Limb (tissue), 2 donors: ENCODE data around the gene CCDC102B.
A peak's percentile ranks its signal among the peaks of the same experiment; 100 is the strongest.
"Not testable (repeated sequence)": the region's sequence is repeated elsewhere in the genome, so short reads cannot be mapped to it uniquely, and the experiment has no call there.

Experiments used
- DNase-seq, 2 donors: peaks; one replicate each; pipeline ENCODE4 v3.0.0-alpha.2; 2016; ENCODE audit errors: extremely low spot score in 2 of 2

CCDC102B gene

DNA sequence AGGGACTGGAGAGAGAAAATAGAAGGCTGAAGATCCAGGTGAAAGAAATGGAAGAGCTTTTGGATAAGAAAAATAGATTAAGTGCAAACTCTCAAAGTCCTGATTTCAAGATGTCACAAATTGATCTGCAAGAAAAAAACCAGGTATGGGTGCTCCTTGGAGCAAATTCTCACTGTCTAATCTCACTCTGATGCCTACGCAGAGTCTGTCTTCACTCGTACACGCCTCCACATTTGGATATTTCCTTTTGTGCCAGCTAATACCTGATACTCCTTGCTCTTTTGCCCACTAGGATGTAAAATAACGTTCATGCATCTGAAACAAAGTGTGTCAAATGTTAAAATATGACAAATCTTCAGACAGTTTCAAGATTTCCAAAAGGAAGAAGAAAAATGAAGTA lies 99.4 kb downstream of the CCDC102B start:
- DNase-seq = no peak

DNA sequence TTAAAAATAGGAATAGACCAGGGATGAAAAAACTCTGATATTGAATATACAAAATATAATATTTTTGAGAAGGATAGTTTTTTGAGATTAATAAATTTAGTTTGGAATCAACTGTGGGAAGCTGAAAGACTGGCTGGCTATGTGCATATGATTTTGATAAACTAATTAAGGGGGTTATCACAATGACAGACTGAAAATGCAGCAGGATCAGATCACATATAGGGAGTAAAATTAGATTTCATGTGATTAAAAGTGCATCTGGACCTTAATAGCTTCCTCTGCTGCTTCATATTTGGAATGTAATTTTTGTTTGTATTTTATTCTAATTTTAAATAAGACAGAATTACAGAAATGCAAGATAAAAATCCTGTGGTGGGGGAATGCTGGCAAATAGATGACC lies 111.7 kb downstream of the CCDC102B start:
- no peak for DNase-seq

DNA sequence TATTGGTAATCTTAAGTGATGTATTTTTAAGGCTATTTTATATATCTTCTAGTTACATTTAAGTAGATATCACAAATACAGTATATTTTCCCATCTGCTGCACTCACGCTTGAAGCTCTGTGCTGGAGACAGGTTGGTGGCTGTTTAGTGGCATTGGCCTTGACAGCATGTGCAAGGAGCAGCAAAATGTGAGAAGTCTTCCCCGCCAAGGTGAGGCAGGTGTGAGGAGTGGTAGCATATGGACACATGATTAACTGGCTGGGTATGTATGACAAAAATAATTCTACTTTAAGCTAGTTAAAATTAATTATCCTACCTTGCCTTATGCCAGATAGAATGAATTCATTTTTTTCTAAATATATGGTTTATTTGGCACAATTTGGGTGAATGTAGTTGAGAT lies 117.2 kb downstream of the CCDC102B start:
- DNase-seq = no peak

DNA sequence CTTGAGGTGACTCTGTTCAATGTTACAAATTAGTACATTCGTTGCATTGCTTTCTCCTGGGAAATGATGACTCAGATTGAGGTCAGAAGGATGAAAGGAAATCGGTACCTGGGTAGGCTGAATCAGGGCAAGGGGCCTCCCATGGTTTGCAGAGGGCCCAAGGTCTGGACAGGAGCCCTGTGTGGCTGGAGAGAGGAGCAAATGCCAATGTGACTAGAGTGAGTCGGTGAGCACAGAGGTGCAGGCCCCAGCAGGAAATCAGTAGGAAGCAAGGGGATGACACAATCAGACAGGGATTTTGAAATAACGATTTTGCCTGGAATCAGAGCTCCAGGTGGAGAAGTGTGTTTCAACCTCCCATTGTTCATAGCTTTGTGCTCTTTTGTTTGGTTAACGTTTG lies 118.9 kb downstream of the CCDC102B start:
- DNase-seq = no peak

DNA sequence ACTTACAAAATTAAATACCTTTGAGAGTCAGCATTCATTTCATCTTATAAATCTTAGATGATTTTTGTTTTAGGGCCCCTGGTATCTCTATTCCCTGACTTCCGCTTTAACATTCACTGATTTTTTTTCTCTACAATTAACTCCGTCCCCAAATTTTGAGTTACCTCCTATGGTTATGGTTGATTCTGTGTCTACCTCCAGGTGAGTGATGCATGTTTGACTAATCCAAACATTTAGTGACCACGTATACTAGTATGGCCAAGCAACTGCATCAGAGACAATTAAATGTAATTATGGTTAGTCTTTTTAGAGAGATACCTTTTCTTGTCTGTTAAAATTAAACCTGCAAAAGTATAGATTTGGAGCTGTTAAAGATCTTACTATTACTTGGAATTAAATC lies 120.3 kb downstream of the CCDC102B start:
- no peak for DNase-seq

DNA sequence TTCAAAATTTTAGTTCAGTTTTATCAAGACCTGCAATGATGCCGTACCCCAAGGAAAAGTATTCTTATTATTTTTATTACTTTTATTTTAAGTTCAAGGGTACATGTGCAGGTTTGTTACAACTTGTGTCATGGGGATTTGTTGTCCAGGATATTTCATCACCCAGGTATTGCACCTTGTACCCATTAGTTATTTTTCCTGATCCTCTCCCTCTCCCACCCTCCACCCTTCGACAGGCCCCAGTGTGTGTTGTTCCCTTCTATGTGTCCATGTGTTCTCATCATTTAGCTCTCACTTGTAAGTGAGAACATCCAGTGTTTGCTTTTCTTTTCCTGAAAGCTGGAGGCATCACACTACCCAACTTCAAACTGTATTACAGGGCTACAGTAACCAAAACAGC lies 122.0 kb downstream of the CCDC102B start:
- DNase-seq = no peak

DNA sequence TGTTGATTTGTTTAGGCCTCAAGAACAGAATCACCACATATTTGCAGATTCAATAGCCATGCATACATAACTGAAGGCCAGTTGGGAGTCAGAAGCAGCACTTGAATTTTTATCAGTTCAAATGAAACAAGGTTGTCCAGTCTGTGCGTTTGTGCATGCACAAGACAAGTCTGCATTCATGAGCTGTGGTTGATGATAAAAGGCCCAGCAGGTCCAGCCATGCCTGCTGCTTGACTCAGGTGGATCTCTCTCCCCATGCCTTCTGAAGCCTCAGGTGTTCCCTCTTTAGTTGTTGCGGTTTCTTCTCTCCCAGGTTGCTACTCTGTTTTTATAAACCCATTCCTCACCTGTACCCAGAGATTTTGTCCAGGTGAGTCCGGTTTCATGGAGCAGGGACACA lies 124.5 kb downstream of the CCDC102B start:
- DNase-seq = no peak

DNA sequence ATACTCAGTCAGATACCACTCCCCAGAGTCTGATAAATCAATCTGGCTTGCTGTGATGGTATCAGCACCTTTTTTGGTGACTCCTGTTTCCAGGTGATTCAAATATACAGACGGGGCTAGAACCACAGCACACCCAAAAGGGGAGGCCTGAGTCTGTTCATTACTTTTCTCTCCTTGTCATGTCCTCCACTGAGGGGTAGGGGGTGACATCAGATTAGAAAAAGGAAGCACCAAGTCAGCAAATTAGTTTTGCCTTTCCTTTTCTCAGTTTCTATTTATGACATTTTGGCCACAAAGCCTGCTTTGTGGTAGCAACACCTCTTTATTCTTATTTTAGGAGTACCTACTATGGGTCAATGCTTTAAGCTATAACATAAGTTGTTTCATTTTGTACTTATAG lies 127.4 kb downstream of the CCDC102B start:
- DNase-seq = peak in 1 of 2 donors; percentile 26

DNA sequence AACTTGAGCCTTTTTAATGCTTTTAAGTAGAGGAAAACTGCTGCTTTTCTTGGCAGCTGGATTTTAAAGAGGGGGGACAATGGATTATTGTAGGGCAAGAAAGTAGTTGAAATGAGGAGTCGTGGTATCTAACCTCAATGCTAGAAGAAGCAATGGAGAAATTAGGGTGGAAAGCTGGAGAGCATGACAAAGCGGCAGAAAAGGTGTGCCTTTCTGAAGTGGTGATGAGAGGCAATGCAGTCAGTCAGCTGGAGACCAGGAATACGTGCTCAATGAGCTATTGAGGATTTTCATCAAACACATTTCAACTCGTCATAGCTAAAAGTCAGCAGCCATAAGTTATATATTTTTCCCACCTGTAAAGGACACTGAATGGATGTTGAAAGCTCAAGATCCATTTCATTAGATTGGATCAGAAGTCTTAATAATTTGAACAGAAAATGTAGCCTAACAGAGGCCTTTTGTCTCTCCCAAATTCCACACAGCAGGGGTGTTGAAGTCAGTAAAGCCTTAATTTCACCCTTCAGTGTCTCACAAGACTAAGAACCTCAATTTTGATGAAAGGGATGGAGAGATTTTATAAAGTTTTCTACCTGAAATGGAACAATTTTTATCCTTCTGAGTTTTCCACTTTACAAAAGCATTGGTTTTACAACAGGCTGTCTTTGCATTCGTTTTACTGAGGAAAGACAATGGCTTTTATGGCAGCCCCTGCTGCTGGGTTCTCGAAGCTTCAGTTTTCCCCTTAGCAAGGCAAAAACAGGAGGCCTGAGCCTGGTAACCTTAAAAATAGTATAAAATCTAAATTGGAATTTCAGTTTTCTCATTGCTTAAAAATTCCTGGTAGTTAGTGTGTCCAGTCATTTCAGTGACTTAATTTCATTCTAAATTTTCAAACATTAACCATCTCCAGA lies 131.1 kb downstream of the CCDC102B start:
- DNase-seq = no peak

DNA sequence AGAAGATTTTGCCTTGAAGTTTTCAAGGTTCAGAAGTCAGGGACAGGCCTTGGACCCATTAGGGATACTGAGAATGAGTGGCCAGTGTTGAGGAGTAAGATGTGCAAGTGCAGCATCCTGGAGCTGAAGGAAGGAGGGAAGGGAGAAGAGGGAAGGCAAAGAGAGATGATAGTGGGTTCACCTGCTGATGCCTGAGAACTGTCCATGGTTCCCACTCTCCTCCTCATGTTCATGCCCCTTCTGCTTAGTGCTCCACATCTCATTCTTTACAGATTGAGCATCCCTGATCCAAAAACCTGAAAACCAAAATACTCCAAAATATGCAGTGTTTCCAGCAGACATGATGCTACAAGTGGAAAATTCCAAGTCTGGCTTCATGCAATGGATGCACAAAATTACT lies 137.8 kb downstream of the CCDC102B start:
- DNase-seq = no peak

DNA sequence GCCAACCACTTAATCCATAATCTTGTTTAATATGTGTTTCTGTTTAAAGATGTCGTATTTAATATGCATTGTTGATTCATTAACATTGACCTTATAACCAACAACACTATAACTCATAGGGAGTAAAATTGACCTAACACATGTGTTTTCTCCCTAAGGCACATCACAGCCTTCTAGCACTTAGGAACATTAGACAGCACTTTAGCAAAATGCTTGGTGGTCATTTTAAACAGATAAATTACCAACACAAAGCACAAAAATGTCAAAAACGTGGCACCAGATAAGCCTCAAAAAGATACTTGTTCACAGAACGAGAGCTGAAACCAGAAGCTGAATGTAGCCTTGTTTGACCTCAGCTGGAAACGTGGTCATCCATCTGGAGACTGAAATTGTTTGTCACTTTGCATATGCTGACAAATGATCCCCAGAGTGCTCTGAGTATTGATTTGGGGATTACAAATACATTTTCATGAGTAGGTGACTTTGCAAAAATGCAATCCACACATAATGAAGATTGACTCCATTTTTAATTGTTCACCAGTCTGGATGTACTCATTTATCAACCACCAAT lies 139.2 kb downstream of the CCDC102B start:
- no peak for DNase-seq

DNA sequence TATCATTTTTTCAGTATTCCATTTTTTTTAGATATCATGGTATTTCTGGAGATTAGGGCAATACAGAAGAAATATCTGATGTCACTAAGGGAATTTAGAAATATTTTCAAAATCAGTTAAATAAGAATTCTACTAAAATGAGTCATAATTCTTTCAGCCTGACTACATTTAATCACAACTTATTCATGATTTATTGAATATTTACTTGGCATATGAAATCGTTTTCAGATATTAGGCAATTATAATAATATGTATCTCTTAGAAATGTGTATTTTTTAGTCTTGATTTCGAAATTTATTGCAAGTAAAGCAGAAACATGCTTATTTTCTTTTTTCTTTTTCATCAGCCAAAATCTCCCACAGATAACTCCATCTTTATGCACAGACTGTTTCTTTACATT lies 142.2 kb downstream of the CCDC102B start:
- DNase-seq = no peak

DNA sequence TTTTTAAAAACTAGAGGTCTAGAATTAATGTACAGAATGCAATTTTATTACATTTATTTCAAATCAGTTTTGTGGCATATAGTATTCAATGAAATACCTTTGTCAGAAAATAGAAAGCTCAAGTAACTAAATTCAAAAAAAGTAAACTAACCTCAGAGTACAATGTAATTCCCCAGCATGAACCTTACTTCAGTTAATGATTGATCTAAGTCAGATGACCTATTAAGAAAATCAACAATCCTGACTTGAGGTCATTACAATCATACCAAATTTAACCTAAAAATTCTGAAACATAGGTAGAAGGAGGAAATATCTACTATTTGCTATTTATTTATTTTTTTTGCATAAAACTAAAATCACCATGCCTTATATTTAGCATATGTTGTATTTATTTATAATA lies 142.9 kb downstream of the CCDC102B start:
- DNase-seq = no peak

DNA sequence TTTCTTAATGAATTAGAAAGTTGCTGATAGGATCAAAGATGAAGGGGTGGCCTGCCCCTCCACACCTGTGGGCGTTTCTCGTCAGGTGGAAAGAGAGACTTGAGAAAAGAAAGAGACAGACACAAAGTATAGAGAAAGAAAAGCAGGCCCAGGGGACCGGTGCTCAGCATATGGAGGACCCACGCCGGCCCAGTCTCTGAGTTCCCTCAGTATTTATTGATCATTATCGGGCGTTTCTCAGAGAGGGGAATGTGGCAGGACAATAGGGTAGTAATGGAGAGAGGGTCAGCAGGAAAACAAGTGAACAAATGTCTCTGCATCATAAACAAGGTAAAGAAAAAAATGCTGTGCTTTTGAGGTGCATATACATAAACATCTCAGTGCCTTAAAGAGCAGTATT lies 144.3 kb downstream of the CCDC102B start:
- no peak for DNase-seq

DNA sequence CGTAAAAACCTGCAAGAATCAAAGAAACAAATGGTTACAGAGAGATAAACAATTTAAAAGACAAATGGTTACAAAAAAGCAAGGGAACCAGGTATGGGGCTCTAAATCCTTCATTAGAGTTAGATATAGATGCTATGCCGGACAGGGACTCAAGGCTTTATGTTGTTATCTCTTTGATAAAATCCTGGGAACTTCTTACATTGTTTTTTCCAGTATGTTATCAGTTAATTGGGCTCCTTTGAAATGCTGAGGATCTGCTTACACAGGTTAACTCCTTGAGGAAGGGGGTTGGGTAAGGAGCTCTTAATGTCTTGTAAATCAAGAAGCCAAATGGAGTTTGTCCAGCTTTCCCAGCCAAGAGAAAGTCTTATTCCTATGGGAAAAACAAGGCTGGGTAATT lies 146.0 kb downstream of the CCDC102B start:
- not testable (repeated sequence) for DNase-seq

DNA sequence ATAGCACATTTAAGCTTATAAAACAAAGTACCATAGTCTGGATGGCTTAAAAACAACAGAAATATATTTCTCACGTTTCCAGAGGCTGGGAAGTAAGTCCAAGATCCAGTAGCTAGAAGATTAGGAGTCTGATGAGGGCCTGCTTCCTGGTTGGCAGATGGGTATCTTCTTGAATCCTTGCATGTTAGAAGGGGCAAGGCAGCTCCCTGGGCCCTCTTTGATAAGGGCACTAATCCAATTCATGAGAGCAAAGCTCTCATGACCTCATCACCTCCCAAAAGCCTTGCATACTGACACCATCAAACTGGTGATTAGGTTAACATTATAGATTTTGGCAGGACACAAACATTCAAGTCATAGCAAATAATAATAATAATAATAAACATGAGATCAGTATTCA lies 146.4 kb downstream of the CCDC102B start:
- no peak for DNase-seq

DNA sequence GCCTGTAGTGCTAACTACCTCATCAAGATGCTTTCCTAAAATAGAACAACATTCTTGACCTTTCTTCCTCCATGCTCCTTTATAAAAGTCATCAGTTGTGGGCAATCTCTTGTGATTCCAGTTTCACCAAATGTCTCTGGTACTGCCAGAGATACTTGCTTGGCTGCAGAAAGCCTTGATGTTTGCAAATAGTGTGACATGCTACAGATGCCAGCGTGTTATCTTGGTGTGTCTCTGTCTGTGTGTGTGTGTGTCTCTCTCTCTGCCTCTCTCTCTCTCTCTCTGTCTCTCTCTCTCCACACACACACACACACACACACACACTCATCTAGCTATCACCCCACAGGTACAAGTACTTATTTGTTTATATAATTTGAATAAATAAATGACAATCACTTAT lies 146.9 kb downstream of the CCDC102B start:
- no peak for DNase-seq

DNA sequence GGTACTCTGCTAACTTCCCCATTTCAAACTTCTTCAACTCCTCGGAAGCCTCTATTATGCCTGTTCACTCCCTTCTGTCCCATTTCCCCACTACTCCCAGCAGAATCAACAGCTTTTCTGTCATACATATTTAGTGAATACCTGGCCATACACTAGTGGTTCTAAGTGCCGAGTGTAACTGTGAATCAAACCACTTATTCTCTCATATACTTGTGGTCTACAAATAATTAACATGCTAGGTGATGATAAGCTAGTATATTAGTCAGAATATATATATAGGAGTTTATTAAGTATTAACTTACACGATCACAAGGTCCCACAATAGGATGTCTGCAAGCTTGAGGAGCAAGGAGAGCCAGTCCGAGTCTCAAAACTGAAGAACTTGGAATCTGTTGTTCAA lies 150.7 kb downstream of the CCDC102B start:
- no peak for DNase-seq

DNA sequence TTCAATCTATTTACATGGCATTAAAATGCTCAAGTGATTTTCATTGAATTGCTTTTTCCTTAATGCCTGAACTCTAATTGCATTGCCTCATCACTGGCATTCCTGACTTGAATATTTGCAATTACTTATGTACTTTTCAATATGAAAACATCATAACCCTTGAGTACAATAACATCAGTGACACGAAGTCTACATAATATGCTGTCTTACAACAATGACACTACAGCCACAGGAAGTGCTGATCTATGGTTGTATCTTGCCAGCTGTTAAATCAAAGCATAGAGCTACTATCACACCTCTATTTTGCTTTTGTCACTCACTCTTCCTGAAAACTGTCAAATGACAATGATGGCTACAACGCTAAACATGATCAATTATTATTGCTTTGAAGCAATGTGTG lies 156.9 kb downstream of the CCDC102B start:
- DNase-seq = no peak

DNA sequence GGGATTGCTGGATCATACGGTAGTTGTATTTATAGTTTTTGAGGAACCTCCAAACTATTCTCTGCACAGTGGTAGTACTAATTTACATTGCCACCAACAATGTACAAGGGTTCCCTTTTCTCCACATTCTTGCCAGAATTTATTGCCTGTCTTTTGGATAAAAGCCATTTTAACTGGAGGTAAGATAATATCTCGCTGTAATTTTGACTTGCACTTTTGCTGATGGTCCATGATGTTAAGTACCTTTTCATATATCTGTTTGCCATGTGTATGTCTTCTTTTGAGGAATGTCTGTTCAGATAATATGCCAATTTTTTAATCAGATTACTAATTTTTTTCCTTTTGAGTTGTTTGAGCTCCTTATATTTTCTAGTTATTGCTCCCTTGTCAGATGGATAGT lies 158.8 kb downstream of the CCDC102B start:
- DNase-seq = no peak

DNA sequence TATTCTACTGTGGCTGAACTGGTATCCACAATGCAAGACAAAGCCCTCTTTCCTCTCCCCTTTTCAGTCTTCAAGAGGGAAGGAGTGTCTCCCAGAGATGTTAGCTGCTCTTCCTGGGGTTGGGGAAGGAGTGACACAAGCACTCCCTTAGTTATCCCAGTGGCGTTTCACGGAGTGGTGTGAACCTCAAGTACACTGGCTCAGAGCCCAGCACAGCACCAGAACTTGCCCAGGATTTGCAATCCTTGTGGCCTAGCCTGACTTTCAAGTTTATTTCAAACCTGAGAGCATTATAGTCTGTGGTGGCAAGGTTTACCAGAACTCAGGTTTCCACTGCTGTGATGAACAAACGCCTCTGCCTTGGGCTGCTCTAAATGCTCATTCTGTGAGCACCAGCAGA lies 162.5 kb downstream of the CCDC102B start:
- no peak for DNase-seq

DNA sequence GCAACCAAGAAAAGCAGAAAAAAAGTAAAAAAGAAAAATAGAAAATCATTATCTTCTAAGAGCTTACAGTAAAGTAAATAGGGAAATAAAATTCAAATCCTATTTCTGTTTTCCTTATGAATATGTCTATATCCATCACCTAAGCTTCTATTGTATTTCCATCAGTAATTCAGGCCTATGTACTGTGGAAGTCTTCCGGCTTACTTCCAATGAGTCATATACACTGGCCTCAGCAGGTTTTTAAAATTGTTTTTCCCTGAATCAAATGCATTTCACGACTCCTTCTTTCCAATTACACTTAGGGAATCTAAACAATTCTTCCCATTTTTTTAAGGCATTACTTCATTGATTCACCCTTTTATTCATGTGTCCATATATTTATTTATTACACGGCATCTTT lies 164.7 kb downstream of the CCDC102B start:
- no peak for DNase-seq

DNA sequence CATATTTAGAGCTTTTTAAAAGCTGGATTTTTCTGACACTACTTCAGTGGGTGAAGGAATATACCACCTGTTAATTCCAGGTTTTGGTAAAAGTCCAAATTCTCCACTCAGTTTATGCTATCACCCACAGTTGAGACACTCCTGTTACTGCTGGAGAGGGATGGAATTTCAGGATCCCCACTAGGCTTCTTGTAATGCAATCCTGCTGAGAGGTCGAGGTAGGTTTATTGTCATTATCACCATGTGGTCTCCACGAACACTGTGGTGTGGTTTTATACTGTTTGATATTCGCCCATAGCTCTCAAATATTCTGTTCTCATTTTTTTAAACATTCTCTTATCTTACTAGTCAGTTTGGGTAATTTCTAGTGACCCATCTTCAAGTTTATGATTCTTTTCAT lies 167.9 kb downstream of the CCDC102B start:
- DNase-seq = no peak
